CD4-positive, alpha-beta memory T cell (primary cell): ENCODE measurements around the gene CBFA2T3. TPM values are rescaled to one million over a fixed set of nuclear protein-coding genes. Genes with fewer than 3 reads are reported as not detected.

ENCODE experiments used
- CTCF ChIA-PET: fragments of 350-600 bp; sonication (Branson Sonifier 250); formaldehyde crosslinking; loops from one replicate; lab custom pipeline; 2021; ENCODE audit warnings: inconsistent platforms; ENCODE audit not compliant: partially characterized antibody; lab: Charles Lee
- POLR2A ChIA-PET: fragments of 350-600 bp; sonication (Branson Sonifier 250); formaldehyde crosslinking; loops from one replicate; lab custom pipeline; 2021; ENCODE audit not compliant: partially characterized antibody; lab: Charles Lee
- DNase-seq, 5 donors: peaks; one replicate each; pipeline versions ENCODE4 v3.0.0 to v3.0.0-alpha.2; 2020 to 2022; ENCODE audit warnings: mixed read lengths in 1 of 5
- H3K27ac ChIP-seq: one replicate; pipeline ENCODE4 v1.7.0; 2013; ENCODE audit warnings: low read depth, low read length
- H3K27me3 ChIP-seq: 2 replicates; pipeline ENCODE4 v1.7.0; 2013; ENCODE audit warnings: mild to moderate bottlenecking, low read length, moderate library complexity; ENCODE audit not compliant: insufficient read depth
- H3K36me3 ChIP-seq: 2 replicates; pipeline ENCODE4 v1.7.0; 2013; ENCODE audit warnings: mild to moderate bottlenecking, low read length, moderate library complexity; ENCODE audit not compliant: insufficient read depth
- H3K4me1 ChIP-seq: 2 replicates; pipeline ENCODE4 v1.7.0; 2013; ENCODE audit warnings: mild to moderate bottlenecking, low read length, moderate library complexity; ENCODE audit not compliant: insufficient read depth
- H3K4me3 ChIP-seq, 2 donors: one replicate each; pipeline ENCODE4 v1.7.0; 2013; ENCODE audit warnings: low read length in 2 of 2, mild to moderate bottlenecking in 1 of 2
- H3K9me3 ChIP-seq, 2 donors: one replicate each; pipeline ENCODE4 v1.7.0; 2013; ENCODE audit warnings: low read length in 2 of 2, control low read depth in 1 of 2; ENCODE audit not compliant: control insufficient read depth in 1 of 2
- H3K27ac Mint-ChIP-seq, 7 donors: one replicate each; pipeline ENCODE4 v1.8.0; 2020 to 2021; ENCODE audit warnings: mixed read lengths in 7 of 7, mild to moderate bottlenecking in 6 of 7, inconsistent platforms in 3 of 7, moderate library complexity in 3 of 7
- H3K27me3 Mint-ChIP-seq, 2 donors: one replicate each; pipeline ENCODE4 v1.8.0; 2020 to 2021; ENCODE audit warnings: mixed read lengths in 2 of 2
- H3K36me3 Mint-ChIP-seq, 2 donors: one replicate each; pipeline ENCODE4 v1.8.0; 2020 to 2021; ENCODE audit warnings: mixed read lengths in 2 of 2, inconsistent platforms in 1 of 2, mild to moderate bottlenecking in 1 of 2
- H3K4me1 Mint-ChIP-seq, 4 donors: one replicate each; pipeline ENCODE4 v1.8.0; 2020 to 2021; ENCODE audit warnings: mixed read lengths in 4 of 4, mild to moderate bottlenecking in 1 of 4
- H3K4me3 Mint-ChIP-seq, 8 donors: one replicate each; pipeline ENCODE4 v1.8.0; 2020 to 2021; ENCODE audit warnings: mixed read lengths in 8 of 8, mild to moderate bottlenecking in 7 of 8, moderate library complexity in 6 of 8, inconsistent platforms in 3 of 8
- H3K9me3 Mint-ChIP-seq, 8 donors: one replicate each; pipeline ENCODE4 v1.8.0; 2020 to 2021; ENCODE audit warnings: mixed read lengths in 8 of 8, mild to moderate bottlenecking in 5 of 8, inconsistent platforms in 3 of 8, moderate library complexity in 1 of 8
- intact Hi-C: fragments of 100-400 bp; cut with micrococcal nuclease; formaldehyde crosslinking; loops from one replicate; pipeline ENCODE4 v1.15.1; 2023
- polyA plus RNA-seq, 2 donors: library from polyadenylated mRNA; unstranded; fragments of 300-500 nt; fragmentation: Illumina TruSeq; gene quantifications; one replicate each; pipeline ENCODE4 v1.2.3, GENCODE V29; 2021
- total RNA-seq, 2 experiments: library from RNA; stranded (reverse); gene quantifications; one replicate each; pipeline ENCODE4 v1.2.3, GENCODE V29; 2021

CBFA2T3 gene
- total and polyA plus RNA-seq, 4 experiments from 2014 or later = 0.11 to 0.14 TPM; not detected in 2

- peak within 1 kb of the TSS; percentile 94 to 100 (median 97) for H3K4me3 Mint-ChIP-seq
- intact Hi-C loops = loop anchor here (1.0 to 5.0 kb wide), 9 partner anchors 45 to 400 kb away; partner anchors contain the start of genes CDH15, MVD and ZNF778
- POLR2A ChIA-PET = interaction anchor here (0.7 to 4.6 kb wide), 37 partner anchors 8 to 839 kb away, joined by 3 to 53 read pairs (median 3); partner anchors contain the start of genes APRT, CDH15, PABPN1L and PIEZO1
These were observed 119.9 kb downstream of the CBFA2T3 start, which contains the start of the genes GALNS and TRAPPC2L for GRCh38 chr16:88856828-88857727. TSS of gene GALNS (minus strand) at chr16:88856947. CDS start at chr16:88856877, 70 bp downstream. TSS of gene TRAPPC2L (plus strand) at chr16:88857127. CDS start at chr16:88857151, 24 bp downstream.

GRCh38 chr16:88856122-88856827 is 120.7 kb downstream of the CBFA2T3 start:
- Mint-ChIP-seq H3K9me3 (peaks cover 0 to 2% (median 0%) of the 10 kb centered on the region in 8 donors), H3K27ac (peak overlapping the region in 6 of 7 donors; percentile 48 to 98 (median 90)), H3K27me3 (peaks cover 0 to 2% of the 10 kb centered on the region in 2 donors), H3K4me3 (peak overlapping the region; percentile 64 to 100 (median 81)), H3K36me3 (peaks cover 5 to 35% of the 10 kb centered on the region in 2 donors), H3K4me1 (peaks cover 18 to 43% (median 28%) of the 10 kb centered on the region in 4 donors)
- H3K27ac ChIP-seq = peak overlapping the region; percentile 76
- peaks cover 18% of the 10 kb centered on the region for H3K36me3 ChIP-seq
- ChIA-PET POLR2A (interaction anchor here (0.8 to 4.6 kb wide), 29 partner anchors 9 to 840 kb away, joined by 3 to 53 read pairs (median 4); partner anchors contain the start of genes APRT, CDH15, PIEZO1 and ZC3H18), CTCF (interaction anchor here (1.7 to 2.9 kb wide), 7 partner anchors 41 to 296 kb away, joined by 3 to 40 read pairs (median 13); partner anchors contain the start of gene APRT)
- DNase-seq = peak in 4 of 5 donors; percentile 13 to 58 (median 20)
- H3K27me3 ChIP-seq = no peaks in the 10 kb centered on the region
- H3K4me1 ChIP-seq = peaks cover 27% of the 10 kb centered on the region
- intact Hi-C loops = loop anchor here (5.0 kb wide), 2 partner anchors 224 to 399 kb away; no protein-coding TSS in a partner anchor
- peak overlapping the region in 1 of 2 donors; percentile 67 for H3K4me3 ChIP-seq
- no peaks in the 10 kb centered on the region for H3K9me3 ChIP-seq

More at GRCh38 chr16:88856828-88857727, 119.9 kb downstream of the CBFA2T3 start, which contains the start of the genes GALNS and TRAPPC2L:
- Mint-ChIP-seq H3K9me3 (peaks cover 0 to 2% (median 0%) of the 10 kb centered on the region in 8 donors), H3K27ac (peak within 1 kb of the TSS; percentile 95 to 99 (median 97)), H3K4me1 (peaks cover 18 to 43% (median 28%) of the 10 kb centered on the region in 4 donors), H3K36me3 (peaks cover 5 to 35% of the 10 kb centered on the region in 2 donors), H3K27me3 (peaks cover 0 to 2% of the 10 kb centered on the region in 2 donors)
- CTCF ChIA-PET = interaction anchor here (0.7 to 2.9 kb wide), 20 partner anchors 8 to 360 kb away, joined by 3 to 40 read pairs (median 6); partner anchors contain the start of genes APRT and ZNF778
- H3K4me3 ChIP-seq = peak within 1 kb of the TSS; percentile 67 to 93
- H3K4me1 ChIP-seq = peaks cover 27% of the 10 kb centered on the region
- H3K27me3 ChIP-seq = no peaks in the 10 kb centered on the region
- peak within 1 kb of the TSS; percentile 76 for H3K27ac ChIP-seq
- peaks cover 25% of the 10 kb centered on the region for H3K36me3 ChIP-seq
- peak; percentile 96 to 98 (median 97) for DNase-seq
- H3K9me3 ChIP-seq = no peaks in the 10 kb centered on the region

GRCh38 chr16:88855736-88856121 is 121.3 kb downstream of the CBFA2T3 start:
- Histone ChIP-seq H3K27ac (peak overlapping the region; percentile 31), H3K4me3 (no peak overlapping the region), H3K4me1 (peaks cover 27% of the 10 kb centered on the region), H3K27me3 (no peaks in the 10 kb centered on the region), H3K36me3 (peaks cover 13% of the 10 kb centered on the region), H3K9me3 (no peaks in the 10 kb centered on the region)
- Mint-ChIP-seq H3K27ac (peak overlapping the region in 5 of 7 donors; percentile 77 to 90 (median 89)), H3K9me3 (peaks cover 0 to 2% (median 0%) of the 10 kb centered on the region in 8 donors), H3K4me3 (peak overlapping the region; percentile 69 to 88 (median 78)), H3K27me3 (peaks cover 0 to 2% of the 10 kb centered on the region in 2 donors), H3K4me1 (peaks cover 18 to 43% (median 28%) of the 10 kb centered on the region in 4 donors), H3K36me3 (peaks cover under 1 to 30% of the 10 kb centered on the region in 2 donors)
- ChIA-PET POLR2A (interaction anchor here (1.2 to 4.6 kb wide), 4 partner anchors 9 to 174 kb away, joined by 3 to 53 read pairs (median 6); partner anchors contain the start of gene APRT), CTCF (no interaction called here)
- intact Hi-C loops = loop anchor here (5.0 kb wide), 2 partner anchors 223 to 398 kb away; no protein-coding TSS in a partner anchor
- peak in 1 of 5 donors; percentile 51 for DNase-seq

DNA sequence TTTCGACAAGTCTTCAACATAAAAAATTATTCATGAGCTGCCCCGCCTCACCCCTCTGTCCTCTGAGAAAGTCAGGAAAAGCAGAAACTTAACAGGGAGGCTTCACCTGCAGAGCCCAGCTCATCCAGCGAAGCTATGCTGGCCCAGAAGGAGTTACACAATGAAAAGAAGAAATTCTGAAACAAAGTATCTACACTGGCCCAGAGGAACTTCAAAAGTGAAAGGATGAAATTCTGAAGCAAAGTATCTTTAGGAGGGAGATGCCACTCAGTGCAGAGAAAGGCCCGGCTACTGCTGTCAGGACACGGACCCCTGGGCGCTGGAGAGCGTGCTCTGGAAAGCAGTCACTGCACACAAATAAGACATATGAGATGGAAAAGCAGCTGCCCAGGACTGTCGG is 121.8 kb downstream of the CBFA2T3 start:
- Mint-ChIP-seq H3K36me3 (peaks cover 0 to 27% of the 10 kb centered on the region in 2 donors), H3K27me3 (peaks cover 0 to 2% of the 10 kb centered on the region in 2 donors), H3K9me3 (peaks cover 0 to 2% (median 0%) of the 10 kb centered on the region in 8 donors), H3K27ac (peak overlapping the region; percentile 38 to 89 (median 79)), H3K4me1 (peaks cover 18 to 43% (median 28%) of the 10 kb centered on the region in 4 donors), H3K4me3 (peak overlapping the region; percentile 38 to 88 (median 74))
- Histone ChIP-seq H3K4me1 (peaks cover 27% of the 10 kb centered on the region), H3K27me3 (no peaks in the 10 kb centered on the region), H3K27ac (no peak overlapping the region), H3K4me3 (no peak overlapping the region), H3K9me3 (no peaks in the 10 kb centered on the region), H3K36me3 (peaks cover 8% of the 10 kb centered on the region)
- DNase-seq = no peak
- intact Hi-C loops = loop anchor here (5.0 kb wide), 2 partner anchors 223 to 398 kb away; no protein-coding TSS in a partner anchor
- POLR2A ChIA-PET = interaction anchor here (1.2 to 4.6 kb wide), 5 partner anchors 9 to 173 kb away, joined by 3 to 53 read pairs (median 4); partner anchors contain the start of gene APRT
- CTCF ChIA-PET = no interaction called here

DNA sequence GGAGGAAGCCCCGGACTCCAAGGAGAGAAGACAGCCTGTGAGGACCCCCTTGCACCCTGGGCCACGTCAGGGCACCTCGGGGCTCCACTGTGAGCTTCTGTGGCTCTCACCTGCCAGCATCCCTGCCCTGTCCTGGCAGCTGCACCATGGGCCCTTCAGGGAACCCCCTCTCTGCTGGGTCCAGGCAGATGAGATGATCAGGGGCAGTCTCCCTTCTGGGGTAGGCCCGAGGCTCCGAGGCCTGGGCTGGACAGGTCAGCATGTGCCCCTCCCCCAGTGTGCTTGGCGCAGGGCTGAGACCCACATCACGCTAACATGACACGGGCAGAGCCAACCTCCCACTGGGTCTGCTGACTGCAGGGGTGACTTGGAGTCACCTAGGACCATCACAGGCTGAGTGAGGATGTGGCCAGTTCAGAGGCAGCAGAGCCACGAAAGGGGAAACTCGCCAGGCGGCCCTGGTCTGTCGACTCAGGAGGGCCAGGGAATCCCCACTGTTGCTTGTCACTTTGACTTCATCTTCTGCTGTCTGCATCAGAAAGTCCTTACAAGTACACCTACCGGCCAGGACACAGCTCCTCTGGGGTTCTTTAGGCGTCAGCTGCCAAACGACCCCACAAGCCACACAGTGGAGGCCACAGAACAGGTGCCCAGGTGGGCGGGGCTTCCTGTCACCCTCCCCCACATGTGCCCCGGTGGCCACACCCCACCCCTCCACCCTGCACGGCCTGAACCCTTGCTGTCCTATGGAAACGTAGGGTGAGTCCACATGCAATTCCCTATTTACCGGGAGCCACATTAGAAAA is 122.5 kb downstream of the CBFA2T3 start:
- CTCF ChIA-PET = no interaction called here
- Mint-ChIP-seq H3K36me3 (peaks cover 0 to 21% of the 10 kb centered on the region in 2 donors), H3K27me3 (peaks cover 0 to 2% of the 10 kb centered on the region in 2 donors), H3K27ac (peak overlapping the region; percentile 42 to 89 (median 73)), H3K4me3 (peak overlapping the region in 6 of 8 donors; percentile 6 to 88 (median 54)), H3K4me1 (peaks cover 18 to 43% (median 28%) of the 10 kb centered on the region in 4 donors), H3K9me3 (peaks cover 0 to 2% (median 0%) of the 10 kb centered on the region in 8 donors)
- Histone ChIP-seq H3K27me3 (no peaks in the 10 kb centered on the region), H3K27ac (no peak overlapping the region), H3K4me1 (peaks cover 27% of the 10 kb centered on the region), H3K4me3 (no peak overlapping the region), H3K9me3 (no peaks in the 10 kb centered on the region), H3K36me3 (peaks cover 2% of the 10 kb centered on the region)
- intact Hi-C loops = loop anchor here (5.0 kb wide), 2 partner anchors 222 to 397 kb away; no protein-coding TSS in a partner anchor
- POLR2A ChIA-PET = interaction anchor here (0.6 to 1.5 kb wide), 5 partner anchors 8 to 530 kb away, joined by 3 to 4 read pairs (median 3); no protein-coding TSS in a partner anchor
- peak in 4 of 5 donors; percentile 5 to 46 (median 13) for DNase-seq
